ENCODE data around the gene ELAPOR1.

Gene ELAPOR1

DNA sequence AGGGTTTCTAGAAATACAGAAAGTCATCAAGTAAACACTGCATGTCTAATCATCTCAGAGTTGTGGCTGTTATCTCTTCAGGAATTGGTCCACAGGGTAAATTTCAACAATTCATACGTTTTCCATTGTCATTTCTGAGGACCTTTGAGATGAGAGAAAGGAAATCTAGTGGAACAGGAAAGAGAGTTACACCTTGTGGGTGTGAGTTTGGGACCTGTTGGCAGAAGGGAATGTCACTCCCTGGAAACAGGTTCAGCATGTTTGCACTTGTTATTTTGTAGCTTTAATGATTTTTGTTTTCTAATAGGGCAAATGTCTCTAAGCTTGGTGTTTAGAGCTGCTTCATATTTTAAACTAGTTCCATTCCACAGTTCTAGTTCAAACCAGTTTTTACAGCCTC lies 17.8 kb upstream of the ELAPOR1 start:
- H3K27ac ChIP-seq (ENCODE audit: insufficient read depth, low read length, poor library complexity, severe bottlenecking) = no peak overlapping the region
- peaks cover 13% of the 10 kb centered on the region for H3K4me1 ChIP-seq (ENCODE audit: control insufficient read depth, insufficient read depth, low read length, poor library complexity, severe bottlenecking)
- peaks cover 27% of the 10 kb centered on the region for H3K36me3 ChIP-seq (ENCODE audit: control insufficient read depth, insufficient read depth, low read length)
- no peak for DNase-seq
- H3K9me3 ChIP-seq (ENCODE audit: control insufficient read depth, low read length) = no peaks in the 10 kb centered on the region
- H3K4me3 ChIP-seq (ENCODE audit: insufficient read depth, low read depth, low read length, poor library complexity, severe bottlenecking) = no peak overlapping the region
- H3K27me3 ChIP-seq (replicated peaks; ENCODE audit: control insufficient read depth, insufficient read depth, low read length, poor library complexity, severe bottlenecking) = no peaks in the 10 kb centered on the region

DNA sequence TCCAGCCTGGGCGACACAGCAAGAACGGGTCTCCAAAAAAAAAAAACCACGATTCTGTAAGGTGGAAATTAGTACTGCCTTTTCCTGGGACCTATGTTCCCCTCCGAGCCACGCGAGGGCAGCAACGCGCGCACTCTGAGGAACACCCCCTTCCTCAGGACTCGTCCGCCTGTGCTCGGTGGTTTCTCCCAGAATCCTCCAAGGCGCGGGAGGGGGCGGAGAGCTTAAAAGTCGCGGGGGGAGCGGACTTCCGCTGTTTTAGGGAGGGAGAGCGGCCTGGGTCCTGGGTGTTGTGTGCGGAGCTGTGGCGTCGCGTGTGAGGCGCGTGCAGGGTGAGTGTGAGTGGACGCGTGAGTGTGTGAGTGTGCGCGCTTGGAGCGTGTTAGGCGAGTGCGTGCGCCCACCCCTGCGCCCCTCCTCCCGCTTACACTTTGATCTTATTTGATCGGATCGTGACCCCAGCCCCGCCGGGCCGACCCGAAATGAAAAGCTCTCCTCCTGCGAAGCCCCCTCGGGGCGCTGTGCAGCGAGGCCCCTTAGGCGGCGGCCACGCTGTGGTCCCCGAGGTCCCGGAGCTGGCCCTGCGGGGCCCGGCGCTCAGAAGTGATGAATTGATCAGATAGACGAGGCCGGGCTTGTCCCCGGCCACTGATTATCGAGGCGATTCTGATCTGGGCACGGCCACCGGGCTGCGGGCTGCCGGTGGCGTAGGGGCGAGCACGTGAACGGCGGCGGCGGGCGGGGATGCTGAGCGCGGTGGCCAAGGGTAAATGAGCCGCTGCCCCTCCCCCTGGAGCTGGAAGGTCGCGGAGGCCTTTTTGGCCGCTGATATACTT lies 13.8 kb upstream of the ELAPOR1 start:
- Histone ChIP-seq H3K27me3 (replicated peaks; ENCODE audit: control insufficient read depth, insufficient read depth, low read length, poor library complexity, severe bottlenecking) (no peaks in the 10 kb centered on the region), H3K4me1 (ENCODE audit: control insufficient read depth, insufficient read depth, low read length, poor library complexity, severe bottlenecking) (no peaks in the 10 kb centered on the region), H3K27ac (ENCODE audit: insufficient read depth, low read length, poor library complexity, severe bottlenecking) (peak overlapping the region; percentile 92), H3K9me3 (ENCODE audit: control insufficient read depth, low read length) (no peaks in the 10 kb centered on the region), H3K4me3 (ENCODE audit: insufficient read depth, low read depth, low read length, poor library complexity, severe bottlenecking) (peak overlapping the region; percentile 86), H3K36me3 (ENCODE audit: control insufficient read depth, insufficient read depth, low read length) (peaks cover 8% of the 10 kb centered on the region)
- DNase-seq = peak; percentile 93 to 95 (median 94)

DNA sequence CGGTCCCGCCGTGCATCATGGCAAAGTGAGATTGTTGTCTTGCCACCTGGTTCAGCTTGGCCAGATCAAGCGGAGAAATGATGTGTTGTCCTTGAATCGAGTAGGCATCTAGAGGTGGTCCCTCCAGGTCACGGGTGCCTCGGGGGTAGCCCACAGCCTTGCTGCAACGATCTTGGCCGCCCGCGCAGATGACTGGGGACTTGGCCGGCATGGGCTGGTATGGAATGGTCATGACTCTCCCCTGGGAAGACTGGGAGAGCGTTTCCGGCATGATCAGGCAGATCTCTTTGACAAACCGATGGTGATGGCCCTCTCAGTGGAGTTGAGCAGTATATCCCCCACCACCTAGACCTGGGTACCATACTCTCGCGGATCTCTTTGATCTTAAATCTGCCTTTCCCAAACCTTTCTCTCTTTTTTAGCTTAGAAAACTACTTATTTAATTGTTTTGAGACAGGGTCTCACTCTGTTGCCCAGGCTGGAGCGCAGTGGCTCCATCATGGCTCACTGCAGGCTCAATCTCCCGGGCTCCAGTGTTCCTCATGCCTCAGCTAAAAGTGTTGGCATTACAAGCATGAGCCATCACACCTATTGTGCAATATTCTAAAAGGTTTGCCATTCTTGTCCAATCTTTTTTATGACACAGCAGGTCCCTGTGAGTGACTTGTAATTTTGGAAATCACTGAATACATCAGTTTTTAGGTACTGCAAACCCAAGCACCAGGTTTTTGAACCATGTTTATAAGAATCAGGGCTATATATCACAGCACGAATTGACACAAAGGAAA lies 9.4 kb upstream of the ELAPOR1 start:
- H3K9me3 ChIP-seq (ENCODE audit: control insufficient read depth, low read length) = no peaks in the 10 kb centered on the region
- no peak overlapping the region for H3K4me3 ChIP-seq (ENCODE audit: insufficient read depth, low read depth, low read length, poor library complexity, severe bottlenecking)
- H3K36me3 ChIP-seq (ENCODE audit: control insufficient read depth, insufficient read depth, low read length) = no peaks in the 10 kb centered on the region
- no peaks in the 10 kb centered on the region for H3K27me3 ChIP-seq (replicated peaks; ENCODE audit: control insufficient read depth, insufficient read depth, low read length, poor library complexity, severe bottlenecking)
- no peak overlapping the region for H3K27ac ChIP-seq (ENCODE audit: insufficient read depth, low read length, poor library complexity, severe bottlenecking)
- no peak for DNase-seq
- no peaks in the 10 kb centered on the region for H3K4me1 ChIP-seq (ENCODE audit: control insufficient read depth, insufficient read depth, low read length, poor library complexity, severe bottlenecking)

DNA sequence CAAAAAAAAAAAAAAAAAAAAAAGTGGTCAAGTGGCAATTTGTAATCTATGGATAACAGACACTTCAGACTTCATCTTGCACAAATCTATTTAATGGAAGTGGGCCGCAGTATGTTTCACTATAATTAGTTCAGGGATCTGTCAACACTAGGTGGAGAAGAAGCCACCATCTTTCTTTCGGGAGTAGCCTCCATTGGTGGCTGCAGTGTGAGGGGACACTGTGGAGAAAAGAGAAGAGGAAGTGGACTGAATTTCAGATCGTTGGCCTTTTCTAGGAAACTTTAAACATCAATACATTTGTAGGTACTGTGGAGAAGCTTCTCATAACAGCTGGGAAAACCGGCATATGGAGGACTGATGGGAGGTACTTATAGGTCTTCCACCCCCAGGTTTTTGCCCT lies 8.0 kb upstream of the ELAPOR1 start:
- Histone ChIP-seq H3K4me1 (ENCODE audit: control insufficient read depth, insufficient read depth, low read length, poor library complexity, severe bottlenecking) (no peaks in the 10 kb centered on the region), H3K27me3 (replicated peaks; ENCODE audit: control insufficient read depth, insufficient read depth, low read length, poor library complexity, severe bottlenecking) (no peaks in the 10 kb centered on the region), H3K4me3 (ENCODE audit: insufficient read depth, low read depth, low read length, poor library complexity, severe bottlenecking) (no peak overlapping the region), H3K36me3 (ENCODE audit: control insufficient read depth, insufficient read depth, low read length) (no peaks in the 10 kb centered on the region), H3K9me3 (ENCODE audit: control insufficient read depth, low read length) (no peaks in the 10 kb centered on the region), H3K27ac (ENCODE audit: insufficient read depth, low read length, poor library complexity, severe bottlenecking) (no peak overlapping the region)
- no peak for DNase-seq

DNA sequence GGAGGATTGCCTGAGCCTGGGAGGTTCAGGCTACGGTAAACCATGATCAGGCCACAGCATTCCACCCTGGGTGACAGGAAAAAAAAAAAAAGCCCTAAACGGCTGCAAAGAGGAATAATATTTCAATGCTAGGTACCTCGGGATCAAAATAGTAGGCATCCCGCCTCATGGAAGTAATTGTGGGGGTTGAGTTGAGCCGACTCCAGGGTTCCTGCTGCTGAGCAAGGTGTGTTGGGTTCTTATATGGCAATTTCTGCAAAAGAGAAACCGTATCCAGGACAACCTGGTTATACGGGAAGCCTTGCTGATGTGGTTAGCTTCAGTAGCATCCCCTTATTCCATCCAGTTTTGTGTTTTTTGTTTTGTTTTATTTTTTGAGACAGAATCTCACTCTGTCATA lies 6.1 kb upstream of the ELAPOR1 start:
- Histone ChIP-seq H3K27me3 (replicated peaks; ENCODE audit: control insufficient read depth, insufficient read depth, low read length, poor library complexity, severe bottlenecking) (no peaks in the 10 kb centered on the region), H3K4me1 (ENCODE audit: control insufficient read depth, insufficient read depth, low read length, poor library complexity, severe bottlenecking) (peaks cover 6% of the 10 kb centered on the region), H3K4me3 (ENCODE audit: insufficient read depth, low read depth, low read length, poor library complexity, severe bottlenecking) (no peak overlapping the region), H3K27ac (ENCODE audit: insufficient read depth, low read length, poor library complexity, severe bottlenecking) (no peak overlapping the region), H3K36me3 (ENCODE audit: control insufficient read depth, insufficient read depth, low read length) (no peaks in the 10 kb centered on the region), H3K9me3 (ENCODE audit: control insufficient read depth, low read length) (no peaks in the 10 kb centered on the region)
- DNase-seq = no peak

DNA sequence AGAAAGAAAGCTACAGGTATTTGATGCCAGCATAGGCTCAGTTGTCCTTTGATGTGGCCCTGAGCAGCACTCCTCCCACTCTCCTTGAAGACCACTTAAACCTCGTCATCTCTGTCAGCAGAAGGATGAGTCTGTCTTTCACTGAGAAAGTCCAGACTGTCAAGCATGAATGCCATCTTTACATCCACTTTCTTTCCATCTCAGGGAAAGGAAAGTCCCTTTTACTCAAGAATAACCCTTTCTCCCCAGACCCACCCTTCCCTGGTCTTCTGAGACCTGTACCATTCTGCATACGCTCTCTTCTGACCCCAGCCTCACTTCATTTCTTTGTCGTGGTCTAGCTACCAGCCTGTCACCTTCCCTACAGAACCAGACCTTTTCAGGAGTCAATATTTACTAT lies 4.0 kb upstream of the ELAPOR1 start:
- Histone ChIP-seq H3K27ac (ENCODE audit: insufficient read depth, low read length, poor library complexity, severe bottlenecking) (no peak overlapping the region), H3K4me3 (ENCODE audit: insufficient read depth, low read depth, low read length, poor library complexity, severe bottlenecking) (no peak overlapping the region), H3K27me3 (replicated peaks; ENCODE audit: control insufficient read depth, insufficient read depth, low read length, poor library complexity, severe bottlenecking) (no peaks in the 10 kb centered on the region), H3K36me3 (ENCODE audit: control insufficient read depth, insufficient read depth, low read length) (no peaks in the 10 kb centered on the region), H3K9me3 (ENCODE audit: control insufficient read depth, low read length) (no peaks in the 10 kb centered on the region), H3K4me1 (ENCODE audit: control insufficient read depth, insufficient read depth, low read length, poor library complexity, severe bottlenecking) (peaks cover 25% of the 10 kb centered on the region)
- DNase-seq = no peak

DNA sequence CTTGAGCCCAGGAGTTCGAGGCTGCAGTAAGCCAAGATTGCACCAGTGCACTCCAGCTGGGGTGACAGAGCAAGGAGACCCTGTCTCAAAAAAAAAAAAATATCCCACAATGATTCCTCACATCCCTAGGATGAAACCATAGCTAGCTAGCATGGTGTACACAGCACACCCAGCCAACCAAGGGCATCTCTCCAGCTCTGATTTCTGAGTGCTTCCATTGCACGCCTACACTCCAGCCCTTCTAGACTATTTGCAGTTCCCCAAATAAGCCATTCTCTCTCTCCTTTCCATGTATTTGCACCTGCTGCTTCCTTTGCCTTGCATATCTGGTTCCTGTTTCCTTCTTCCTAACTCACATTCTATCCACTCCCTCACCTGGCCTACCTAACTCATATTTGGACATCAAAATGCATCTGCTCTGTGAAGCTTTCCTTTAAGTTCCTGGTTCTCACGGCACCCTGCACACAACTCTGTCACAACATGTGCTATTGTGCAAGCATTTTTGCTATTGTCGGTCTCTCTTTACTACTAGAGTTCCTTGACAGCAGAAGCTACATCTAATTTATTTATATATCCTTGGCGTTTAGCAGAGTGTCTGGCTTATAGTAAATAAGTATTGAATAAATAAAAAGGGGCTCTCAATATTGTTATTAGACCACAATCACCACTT lies 2.4 kb upstream of the ELAPOR1 start:
- no peaks in the 10 kb centered on the region for H3K27me3 ChIP-seq (replicated peaks; ENCODE audit: control insufficient read depth, insufficient read depth, low read length, poor library complexity, severe bottlenecking)
- peaks cover 25% of the 10 kb centered on the region for H3K4me1 ChIP-seq (ENCODE audit: control insufficient read depth, insufficient read depth, low read length, poor library complexity, severe bottlenecking)
- H3K4me3 ChIP-seq (ENCODE audit: insufficient read depth, low read depth, low read length, poor library complexity, severe bottlenecking) = no peak overlapping the region
- no peaks in the 10 kb centered on the region for H3K9me3 ChIP-seq (ENCODE audit: control insufficient read depth, low read length)
- no peak overlapping the region for H3K27ac ChIP-seq (ENCODE audit: insufficient read depth, low read length, poor library complexity, severe bottlenecking)
- no peak for DNase-seq
- H3K36me3 ChIP-seq (ENCODE audit: control insufficient read depth, insufficient read depth, low read length) = no peaks in the 10 kb centered on the region

DNA sequence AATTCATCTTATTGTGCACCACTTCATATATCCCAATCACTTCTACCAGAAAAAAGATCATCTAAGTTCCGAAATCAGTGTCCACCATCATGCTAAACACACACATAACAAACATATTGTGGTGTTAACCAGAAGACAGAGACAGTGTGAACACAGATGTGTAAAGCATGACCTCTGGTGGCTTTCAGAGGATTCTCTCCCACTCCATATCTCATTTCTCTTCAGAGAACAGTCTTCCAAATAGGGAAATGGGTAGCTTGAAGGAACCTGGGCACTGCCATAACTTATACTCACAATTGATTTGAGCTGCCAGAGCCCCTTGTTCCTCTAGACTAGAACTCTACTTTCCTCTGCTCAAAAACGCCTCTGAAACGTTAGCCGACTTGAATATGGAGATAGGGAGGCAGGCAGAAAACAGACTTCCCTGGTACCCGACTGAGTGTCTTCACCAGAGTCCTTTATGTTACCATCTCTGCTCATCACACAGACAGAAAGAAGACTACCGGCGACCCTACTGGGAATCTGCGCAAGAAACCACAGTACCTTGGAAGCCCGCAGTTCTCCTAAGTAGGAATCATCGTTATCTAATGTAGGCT lies 1.8 kb upstream of the ELAPOR1 start:
- Histone ChIP-seq H3K9me3 (ENCODE audit: control insufficient read depth, low read length) (no peaks in the 10 kb centered on the region), H3K4me1 (ENCODE audit: control insufficient read depth, insufficient read depth, low read length, poor library complexity, severe bottlenecking) (peaks cover 25% of the 10 kb centered on the region), H3K4me3 (ENCODE audit: insufficient read depth, low read depth, low read length, poor library complexity, severe bottlenecking) (no peak overlapping the region), H3K36me3 (ENCODE audit: control insufficient read depth, insufficient read depth, low read length) (no peaks in the 10 kb centered on the region), H3K27ac (ENCODE audit: insufficient read depth, low read length, poor library complexity, severe bottlenecking) (peak overlapping the region; percentile 56), H3K27me3 (replicated peaks; ENCODE audit: control insufficient read depth, insufficient read depth, low read length, poor library complexity, severe bottlenecking) (no peaks in the 10 kb centered on the region)
- no peak for DNase-seq

DNA sequence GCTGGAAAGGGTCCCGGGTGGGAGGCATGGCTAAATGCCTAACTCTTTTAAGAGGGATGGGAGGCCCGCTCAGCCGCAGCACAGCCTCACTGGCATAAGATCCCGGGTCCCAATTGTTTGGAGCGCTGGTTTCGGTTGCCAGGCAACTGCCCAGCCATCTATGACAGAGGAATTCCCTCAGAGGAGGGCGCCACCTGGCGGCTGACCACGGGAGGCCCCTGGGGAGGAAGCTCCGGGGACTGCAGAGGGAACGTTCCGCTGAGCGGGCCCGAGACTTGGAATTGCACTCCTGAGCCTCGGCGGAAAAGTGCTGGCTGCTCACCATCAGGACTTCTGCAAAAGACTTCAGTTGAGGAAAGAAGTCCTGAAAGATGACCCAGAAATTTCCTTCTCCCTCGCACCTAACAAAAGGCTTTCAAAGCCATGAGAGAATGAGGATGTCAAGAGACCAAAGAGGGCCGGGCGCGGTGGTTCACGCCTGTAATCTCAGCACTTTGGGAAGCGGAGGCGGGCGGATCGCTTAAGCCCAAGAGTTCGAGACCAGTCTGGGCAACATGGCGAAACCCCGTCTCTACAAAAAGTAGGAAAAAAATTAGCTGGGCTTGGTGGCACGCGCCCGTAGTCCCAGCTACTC lies 1.1 kb upstream of the ELAPOR1 start:
- no peaks in the 10 kb centered on the region for H3K27me3 ChIP-seq (replicated peaks; ENCODE audit: control insufficient read depth, insufficient read depth, low read length, poor library complexity, severe bottlenecking)
- H3K4me3 ChIP-seq (ENCODE audit: insufficient read depth, low read depth, low read length, poor library complexity, severe bottlenecking) = peak overlapping the region; percentile 45
- peak; percentile 77 to 86 (median 81) for DNase-seq
- H3K36me3 ChIP-seq (ENCODE audit: control insufficient read depth, insufficient read depth, low read length) = no peaks in the 10 kb centered on the region
- no peaks in the 10 kb centered on the region for H3K9me3 ChIP-seq (ENCODE audit: control insufficient read depth, low read length)
- H3K4me1 ChIP-seq (ENCODE audit: control insufficient read depth, insufficient read depth, low read length, poor library complexity, severe bottlenecking) = peaks cover 25% of the 10 kb centered on the region
- peak overlapping the region; percentile 60 for H3K27ac ChIP-seq (ENCODE audit: insufficient read depth, low read length, poor library complexity, severe bottlenecking)
